Measurements from ENCODE around the gene CTBP2. TPM values are rescaled to one million over a fixed set of nuclear protein-coding genes. Genes with fewer than 3 reads are reported as not detected.
A peak's percentile ranks its signal among the peaks of the same experiment; 100 is the strongest.

CTBP2 gene
- total RNA-seq, 1 donor from 2014 or later = 55.2 TPM

DNA sequence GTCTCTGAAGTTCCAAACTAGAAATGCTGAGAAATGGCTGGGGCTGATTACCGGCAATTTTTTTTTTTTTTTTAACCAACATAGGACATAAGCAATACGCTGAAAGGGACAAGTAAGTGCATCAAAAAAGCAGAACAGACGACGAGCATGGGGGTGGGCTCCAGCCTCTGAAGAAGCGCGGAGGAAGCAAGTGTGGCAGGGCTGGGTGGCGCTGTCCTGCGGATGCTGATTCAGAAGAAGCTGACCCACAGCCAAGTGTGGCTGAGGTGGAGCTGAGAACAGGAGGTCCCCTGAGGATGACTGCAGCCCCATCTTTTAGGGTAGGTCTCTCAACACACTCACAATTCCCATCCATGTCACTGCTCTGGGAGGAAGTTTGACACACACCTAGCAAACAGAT is 65.6 kb downstream of the CTBP2 start:
- Mint-ChIP-seq H3K36me3 (peaks cover 11% of the 10 kb centered on the region), H3K9me3 (no peaks in the 10 kb centered on the region), H3K4me1 (peaks cover 48% of the 10 kb centered on the region), H3K27ac (no peak overlapping the region), H3K27me3 (ENCODE audit: insufficient read depth, low read depth) (peaks cover 9% of the 10 kb centered on the region), H3K4me3 (no peak overlapping the region)
- Histone ChIP-seq H3K4me2 (no peak overlapping the region), H3K27me3 (no peaks in the 10 kb centered on the region), H3K4me3 (no peak overlapping the region), H3K9me3 (ENCODE audit: low read depth) (no peaks in the 10 kb centered on the region), H3K4me1 (peaks cover 17% of the 10 kb centered on the region), H3K79me2 (ENCODE audit: low read depth) (peaks cover 98% of the 10 kb centered on the region), H4K20me1 (ENCODE audit: low read depth) (peaks cover 98% of the 10 kb centered on the region), H3K36me3 (no peaks in the 10 kb centered on the region), H3K9ac (no peak overlapping the region), H3F3A (ENCODE audit: low read depth) (no peaks in the 10 kb centered on the region), H2AFZ (replicated peaks) (no peak overlapping the region), H3K27ac (no peak overlapping the region)
- TF ChIP-seq, protein P1, sequence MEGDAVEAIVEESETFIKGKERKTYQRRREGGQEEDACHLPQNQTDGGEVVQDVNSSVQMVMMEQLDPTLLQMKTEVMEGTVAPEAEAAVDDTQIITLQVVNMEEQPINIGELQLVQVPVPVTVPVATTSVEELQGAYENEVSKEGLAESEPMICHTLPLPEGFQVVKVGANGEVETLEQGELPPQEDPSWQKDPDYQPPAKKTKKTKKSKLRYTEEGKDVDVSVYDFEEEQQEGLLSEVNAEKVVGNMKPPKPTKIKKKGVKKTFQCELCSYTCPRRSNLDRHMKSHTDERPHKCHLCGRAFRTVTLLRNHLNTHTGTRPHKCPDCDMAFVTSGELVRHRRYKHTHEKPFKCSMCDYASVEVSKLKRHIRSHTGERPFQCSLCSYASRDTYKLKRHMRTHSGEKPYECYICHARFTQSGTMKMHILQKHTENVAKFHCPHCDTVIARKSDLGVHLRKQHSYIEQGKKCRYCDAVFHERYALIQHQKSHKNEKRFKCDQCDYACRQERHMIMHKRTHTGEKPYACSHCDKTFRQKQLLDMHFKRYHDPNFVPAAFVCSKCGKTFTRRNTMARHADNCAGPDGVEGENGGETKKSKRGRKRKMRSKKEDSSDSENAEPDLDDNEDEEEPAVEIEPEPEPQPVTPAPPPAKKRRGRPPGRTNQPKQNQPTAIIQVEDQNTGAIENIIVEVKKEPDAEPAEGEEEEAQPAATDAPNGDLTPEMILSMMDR (IDR thresholded peaks at IDR 0.05) = no peak
- TF ChIP-seq EZH2phosphoT487 (IDR thresholded peaks at IDR 0.05) = no peak
- TF ChIP-seq EZH2 (IDR thresholded peaks at IDR 0.05) = no peak
- DNase-seq (ENCODE audit: low spot score) = no peak

DNA sequence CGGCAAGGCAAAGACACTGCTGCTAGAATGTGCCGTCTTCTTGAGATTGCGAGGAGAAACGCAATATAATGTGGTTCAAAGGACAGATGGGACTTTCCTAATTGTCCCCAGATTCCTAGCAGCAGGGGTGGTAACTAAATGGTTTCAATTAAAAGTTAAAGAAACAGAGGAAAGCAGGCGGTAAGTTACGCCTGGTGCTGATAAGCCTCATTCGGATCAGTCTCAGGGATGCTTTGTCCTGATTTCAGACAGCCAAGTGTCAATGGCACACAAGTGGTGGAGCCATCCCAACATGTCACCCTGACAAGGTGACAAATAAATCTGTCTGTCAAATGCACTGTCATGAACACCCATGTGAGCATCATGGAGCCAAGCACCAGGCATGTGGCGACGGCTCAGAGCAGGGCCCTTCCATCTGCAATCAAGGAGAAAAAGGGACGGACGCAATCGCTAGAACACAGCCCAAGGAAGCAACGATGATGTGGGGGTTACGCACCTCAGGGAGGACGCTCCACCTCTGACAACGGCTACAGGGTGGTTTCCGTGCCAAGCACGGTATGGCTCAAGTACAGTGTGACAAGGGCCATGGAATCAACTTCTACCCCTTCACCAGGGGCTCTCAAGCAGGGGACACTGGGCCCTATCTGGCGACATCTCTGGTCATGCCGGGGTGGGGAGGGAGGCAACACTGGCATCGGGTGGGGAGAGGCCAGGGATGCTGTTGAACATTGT is 66.2 kb downstream of the CTBP2 start:
- H3F3A ChIP-seq (ENCODE audit: low read depth) = no peaks in the 10 kb centered on the region
- no peak overlapping the region for H3K4me3 ChIP-seq
- H2AFZ ChIP-seq (replicated peaks) = no peak overlapping the region
- TF ChIP-seq, protein P1 (IDR thresholded peaks at IDR 0.05) = no peak
- no peak for TF ChIP-seq EZH2phosphoT487 (IDR thresholded peaks at IDR 0.05)
- no peak for TF ChIP-seq EZH2 (IDR thresholded peaks at IDR 0.05)
- Mint-ChIP-seq H3K9me3 (no peaks in the 10 kb centered on the region), H3K36me3 (peaks cover 13% of the 10 kb centered on the region), H3K4me3 (no peak overlapping the region), H3K27ac (peak overlapping the region; percentile 78), H3K27me3 (ENCODE audit: insufficient read depth, low read depth) (peaks cover 9% of the 10 kb centered on the region), H3K4me1 (peaks cover 47% of the 10 kb centered on the region)
- H3K4me2 ChIP-seq = no peak overlapping the region
- no peak overlapping the region for H3K9ac ChIP-seq
- H4K20me1 ChIP-seq (ENCODE audit: low read depth) = peaks cover 98% of the 10 kb centered on the region
- H3K36me3 ChIP-seq = no peaks in the 10 kb centered on the region
- no peaks in the 10 kb centered on the region for H3K9me3 ChIP-seq (ENCODE audit: low read depth)
- H3K79me2 ChIP-seq (ENCODE audit: low read depth) = peaks cover 98% of the 10 kb centered on the region
- H3K4me1 ChIP-seq = peaks cover 17% of the 10 kb centered on the region
- no peaks in the 10 kb centered on the region for H3K27me3 ChIP-seq
- no peak overlapping the region for H3K27ac ChIP-seq
- peak; percentile 19 for DNase-seq (ENCODE audit: low spot score)

DNA sequence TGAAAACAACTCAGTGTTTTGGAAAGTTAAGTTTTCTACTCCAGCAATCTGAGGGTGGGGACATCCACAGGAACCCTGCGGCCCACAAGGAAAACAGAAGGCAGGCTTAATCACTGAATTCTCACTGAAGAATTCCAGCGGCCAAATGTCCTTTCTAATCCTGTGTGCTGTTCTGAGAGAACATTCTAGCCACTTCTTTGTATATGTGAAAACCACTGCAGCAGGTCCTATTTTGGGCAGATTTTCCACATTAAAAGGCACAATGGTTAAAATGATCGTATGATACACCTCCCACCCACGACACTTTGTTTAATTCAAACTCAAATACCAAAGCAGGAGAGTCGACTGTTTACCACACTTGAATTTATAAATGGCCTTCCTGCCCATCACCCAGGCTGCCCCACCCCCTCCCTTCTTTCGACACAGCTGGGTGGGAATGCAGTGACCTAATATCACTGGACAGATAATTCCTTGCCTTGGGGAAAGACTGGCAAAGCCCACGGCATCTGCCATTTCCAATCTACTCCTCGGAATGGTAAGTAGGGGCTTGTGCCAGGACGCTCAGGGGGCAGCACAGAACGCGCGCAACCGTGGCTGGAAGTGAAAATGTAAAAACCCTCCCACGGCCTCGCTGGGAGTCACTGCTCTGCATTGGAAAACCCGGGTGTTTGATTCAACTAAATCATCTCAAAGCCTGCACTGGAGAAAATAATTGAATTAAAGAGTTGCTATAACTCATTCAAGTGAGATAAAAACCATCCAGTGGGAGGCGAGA is 67.0 kb downstream of the CTBP2 start:
- Histone ChIP-seq H3K27me3 (no peaks in the 10 kb centered on the region), H3F3A (ENCODE audit: low read depth) (no peaks in the 10 kb centered on the region), H3K9me3 (ENCODE audit: low read depth) (no peaks in the 10 kb centered on the region), H4K20me1 (ENCODE audit: low read depth) (peaks cover 100% of the 10 kb centered on the region), H3K4me3 (no peak overlapping the region), H3K4me1 (peaks cover 17% of the 10 kb centered on the region), H3K4me2 (no peak overlapping the region), H3K36me3 (no peaks in the 10 kb centered on the region), H3K79me2 (ENCODE audit: low read depth) (peaks cover 100% of the 10 kb centered on the region), H2AFZ (replicated peaks) (no peak overlapping the region), H3K9ac (no peak overlapping the region), H3K27ac (no peak overlapping the region)
- Mint-ChIP-seq H3K36me3 (peaks cover 17% of the 10 kb centered on the region), H3K27ac (peak overlapping the region; percentile 78), H3K4me1 (peaks cover 47% of the 10 kb centered on the region), H3K4me3 (no peak overlapping the region), H3K27me3 (ENCODE audit: insufficient read depth, low read depth) (peaks cover 9% of the 10 kb centered on the region), H3K9me3 (no peaks in the 10 kb centered on the region)
- DNase-seq (ENCODE audit: low spot score) = no peak
- TF ChIP-seq EZH2 (IDR thresholded peaks at IDR 0.05) (no peak), EZH2phosphoT487 (IDR thresholded peaks at IDR 0.05) (no peak)
- TF ChIP-seq, protein P1 (IDR thresholded peaks at IDR 0.05) = no peak

Measured in neural progenitor cell (in vitro differentiated cells).